ENCODE results near the gene RCN2. TPM values are rescaled to one million over a fixed set of nuclear protein-coding genes. Genes with fewer than 3 reads are reported as not detected.
"Not testable (repeated sequence)": the region's sequence is repeated elsewhere in the genome, so short reads cannot be mapped to it uniquely, and the experiment has no call there.

Gene RCN2
- total RNA-seq, 1 donor from 2014 or later = 32.8 TPM

- Histone ChIP-seq H3K27ac (no peak overlapping the region), H3K4me3 (no peak overlapping the region), H3K27me3 (ENCODE audit: low read depth) (no peaks in the 10 kb centered on the region), H3K36me3 (no peaks in the 10 kb centered on the region), H3K4me1 (no peaks in the 10 kb centered on the region), H3K9me3 (no peaks in the 10 kb centered on the region)
- intact Hi-C loops (cut with DNase I) = no loop called here
- TF ChIP-seq, protein P1, sequence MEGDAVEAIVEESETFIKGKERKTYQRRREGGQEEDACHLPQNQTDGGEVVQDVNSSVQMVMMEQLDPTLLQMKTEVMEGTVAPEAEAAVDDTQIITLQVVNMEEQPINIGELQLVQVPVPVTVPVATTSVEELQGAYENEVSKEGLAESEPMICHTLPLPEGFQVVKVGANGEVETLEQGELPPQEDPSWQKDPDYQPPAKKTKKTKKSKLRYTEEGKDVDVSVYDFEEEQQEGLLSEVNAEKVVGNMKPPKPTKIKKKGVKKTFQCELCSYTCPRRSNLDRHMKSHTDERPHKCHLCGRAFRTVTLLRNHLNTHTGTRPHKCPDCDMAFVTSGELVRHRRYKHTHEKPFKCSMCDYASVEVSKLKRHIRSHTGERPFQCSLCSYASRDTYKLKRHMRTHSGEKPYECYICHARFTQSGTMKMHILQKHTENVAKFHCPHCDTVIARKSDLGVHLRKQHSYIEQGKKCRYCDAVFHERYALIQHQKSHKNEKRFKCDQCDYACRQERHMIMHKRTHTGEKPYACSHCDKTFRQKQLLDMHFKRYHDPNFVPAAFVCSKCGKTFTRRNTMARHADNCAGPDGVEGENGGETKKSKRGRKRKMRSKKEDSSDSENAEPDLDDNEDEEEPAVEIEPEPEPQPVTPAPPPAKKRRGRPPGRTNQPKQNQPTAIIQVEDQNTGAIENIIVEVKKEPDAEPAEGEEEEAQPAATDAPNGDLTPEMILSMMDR (IDR thresholded peaks at IDR 0.05) = no peak
- ATAC-seq (no peak), DNase-seq (no peak)
Observed at GRCh38 chr15:76963596-76963995, 32.0 kb downstream of the RCN2 start.

GRCh38 chr15:76964157-76964556 lies 32.6 kb downstream of the RCN2 start:
- TF ChIP-seq, protein P1 (IDR thresholded peaks at IDR 0.05) = no peak
- H3K4me1 ChIP-seq = no peaks in the 10 kb centered on the region
- H3K27me3 ChIP-seq (ENCODE audit: low read depth) = no peaks in the 10 kb centered on the region
- H3K27ac ChIP-seq = no peak overlapping the region
- H3K36me3 ChIP-seq = no peaks in the 10 kb centered on the region
- H3K9me3 ChIP-seq = no peaks in the 10 kb centered on the region
- no peak overlapping the region for H3K4me3 ChIP-seq
- intact Hi-C loops (cut with DNase I) = no loop called here
- DNase-seq = no peak
- no peak for ATAC-seq

DNA sequence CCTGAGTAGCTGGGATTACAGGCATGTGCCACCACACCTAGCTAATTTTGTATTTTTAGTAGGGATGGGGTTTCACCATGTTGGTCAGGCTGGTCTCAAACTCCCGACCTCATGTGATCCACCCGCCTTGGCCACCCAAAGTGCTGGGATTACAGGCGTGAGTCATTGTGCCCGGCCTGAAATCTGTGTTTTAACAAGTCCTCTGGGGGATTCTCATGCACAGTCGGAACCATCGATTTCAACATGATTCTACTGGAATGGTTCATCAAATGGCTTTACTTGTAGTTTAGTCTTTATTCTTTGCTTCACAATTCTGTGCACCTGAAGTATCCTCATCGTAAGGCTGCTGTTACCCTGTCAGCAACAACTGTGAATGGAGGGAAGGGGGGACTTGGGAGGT lies 34.5 kb downstream of the RCN2 start:
- H3K4me3 ChIP-seq; H3K9me3 ChIP-seq; H3K27me3 ChIP-seq (ENCODE audit: low read depth); H3K4me1 ChIP-seq; H3K36me3 ChIP-seq; H3K27ac ChIP-seq; DNase-seq; intact Hi-C loops (cut with DNase I); ATAC-seq: not testable (repeated sequence)

- Histone ChIP-seq H3K4me3 (no peak overlapping the region), H3K27me3 (ENCODE audit: low read depth) (no peaks in the 10 kb centered on the region), H3K9me3 (no peaks in the 10 kb centered on the region), H3K36me3 (no peaks in the 10 kb centered on the region), H3K27ac (no peak overlapping the region), H3K4me1 (no peaks in the 10 kb centered on the region)
- DNase-seq (no peak), ATAC-seq (no peak)
- intact Hi-C loops (cut with DNase I) = no loop called here
- TF ChIP-seq, protein P1 (IDR thresholded peaks at IDR 0.05) = no peak
Observed at GRCh38 chr15:76967067-76967466, 35.5 kb downstream of the RCN2 start.

GRCh38 chr15:76968306-76968705 lies 36.8 kb downstream of the RCN2 start:
- TF ChIP-seq, protein P1 (IDR thresholded peaks at IDR 0.05) = no peak
- H3K27ac ChIP-seq = no peak overlapping the region
- no peaks in the 10 kb centered on the region for H3K4me1 ChIP-seq
- intact Hi-C loops (cut with DNase I) = no loop called here
- H3K4me3 ChIP-seq = no peak overlapping the region
- no peaks in the 10 kb centered on the region for H3K9me3 ChIP-seq
- DNase-seq (no peak), ATAC-seq (no peak)
- no peaks in the 10 kb centered on the region for H3K27me3 ChIP-seq (ENCODE audit: low read depth)
- H3K36me3 ChIP-seq = no peaks in the 10 kb centered on the region

GRCh38 chr15:76972389-76973361 lies 41.1 kb downstream of the RCN2 start:
- Histone ChIP-seq H3K4me1 (no peaks in the 10 kb centered on the region), H3K4me3 (no peak overlapping the region), H3K27ac (no peak overlapping the region), H3K36me3 (no peaks in the 10 kb centered on the region), H3K27me3 (ENCODE audit: low read depth) (no peaks in the 10 kb centered on the region), H3K9me3 (no peaks in the 10 kb centered on the region)
- DNase-seq (no peak), ATAC-seq (peak; percentile 43 to 50)
- intact Hi-C loops (cut with DNase I) = no loop called here
- TF ChIP-seq, protein P1 (IDR thresholded peaks at IDR 0.05) = no peak
